ENCODE data around the gene PLD1.
"Not testable (repeated sequence)": the region's sequence is repeated elsewhere in the genome, so short reads cannot be mapped to it uniquely, and the experiment has no call there.

Gene PLD1

DNA sequence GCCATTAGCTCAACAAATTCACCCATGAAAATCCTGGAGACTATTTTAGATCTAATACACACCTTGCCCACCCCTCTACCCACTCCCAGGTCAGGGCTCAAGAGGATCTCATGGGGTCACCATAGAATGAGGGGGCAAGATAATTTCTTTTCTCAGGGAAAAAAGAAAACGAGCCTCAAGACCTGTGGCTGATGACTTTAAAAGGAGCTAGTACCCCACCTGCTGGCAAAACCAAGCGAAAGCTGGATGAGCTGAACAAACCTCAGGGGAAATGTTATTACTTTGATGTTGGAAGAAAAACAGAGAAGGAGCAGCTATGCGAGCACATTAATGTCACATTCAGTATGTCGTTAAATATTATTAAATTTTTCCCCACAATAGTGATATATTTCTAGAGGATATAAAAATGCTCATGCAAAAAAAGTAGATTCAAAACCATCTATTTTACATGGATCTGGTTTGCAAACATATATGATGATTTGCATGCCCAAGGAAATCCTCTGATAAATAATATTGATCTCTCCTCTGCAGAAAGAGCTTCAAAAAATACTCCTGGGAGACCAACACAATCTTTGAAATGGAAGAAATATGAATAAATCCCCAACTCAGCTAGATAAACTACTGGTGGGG, 37.7 kb downstream of the PLD1 start:
- DNase-seq (ENCODE audit: low read depth in 2 of 2), result peak in 1 of 2 donors; percentile 23

DNA sequence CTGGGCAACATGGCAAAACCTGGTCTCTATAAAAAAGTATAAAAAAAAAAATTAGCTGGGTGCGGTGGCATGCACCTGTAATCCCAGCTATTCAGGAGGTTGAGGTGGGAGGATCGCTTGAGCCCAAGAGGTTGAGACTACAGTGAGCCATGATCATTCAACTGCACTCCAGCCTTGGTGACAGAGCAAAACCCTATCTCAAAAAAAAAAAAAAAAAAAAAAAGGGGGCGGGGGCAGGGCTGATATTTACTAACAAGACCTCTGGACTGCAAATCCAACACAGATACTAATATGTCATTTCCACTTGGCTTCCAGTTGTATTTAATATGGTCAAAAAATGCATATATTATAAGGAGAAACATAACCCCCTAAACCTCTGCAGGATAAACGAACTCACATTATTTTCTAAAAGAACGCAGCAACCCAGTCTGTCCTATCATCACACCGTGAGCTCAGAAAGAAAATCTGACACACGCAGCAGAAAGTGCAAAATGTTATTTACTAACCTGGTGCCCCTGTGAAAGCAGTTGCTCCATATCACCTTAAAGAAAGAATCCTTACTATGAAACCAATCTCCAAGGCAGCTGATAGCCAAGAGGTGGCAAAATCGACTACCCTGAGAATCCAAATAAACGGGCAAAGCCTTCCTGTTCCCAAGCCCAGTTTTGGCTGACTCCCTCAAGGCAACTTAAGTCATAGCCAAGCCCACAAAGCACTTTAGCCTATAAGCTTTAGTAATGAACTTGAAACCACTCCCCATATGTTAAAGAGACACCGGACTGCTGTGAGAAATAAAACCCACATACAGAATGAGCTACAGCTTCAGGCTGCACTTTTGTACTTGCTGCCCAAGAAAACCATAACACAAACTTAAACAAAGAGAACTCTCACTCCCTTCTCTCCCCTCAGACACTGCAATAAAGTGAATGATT, 39.3 kb downstream of the PLD1 start:
- DNase-seq (ENCODE audit: low read depth in 2 of 2), result no peak

DNA sequence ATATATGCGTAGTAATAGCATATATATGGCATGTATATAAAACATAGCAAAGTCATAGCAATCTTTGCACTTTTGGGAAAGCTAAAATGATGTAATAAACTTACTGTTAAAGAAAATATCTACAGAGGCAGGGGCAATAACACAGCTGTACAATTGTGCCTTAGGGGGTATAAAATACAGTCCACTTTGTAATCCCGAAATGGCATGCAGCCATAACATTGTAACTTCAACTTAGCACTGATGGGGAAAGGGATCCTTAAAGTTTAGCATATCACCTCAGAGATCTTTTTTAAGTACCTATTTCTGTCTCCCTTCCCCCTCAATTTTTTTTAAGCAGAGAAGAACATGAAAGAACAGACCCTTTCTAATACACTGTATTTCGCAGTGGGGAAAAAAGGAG, 40.8 kb downstream of the PLD1 start:
- no peak for DNase-seq (ENCODE audit: low read depth in 2 of 2)

DNA sequence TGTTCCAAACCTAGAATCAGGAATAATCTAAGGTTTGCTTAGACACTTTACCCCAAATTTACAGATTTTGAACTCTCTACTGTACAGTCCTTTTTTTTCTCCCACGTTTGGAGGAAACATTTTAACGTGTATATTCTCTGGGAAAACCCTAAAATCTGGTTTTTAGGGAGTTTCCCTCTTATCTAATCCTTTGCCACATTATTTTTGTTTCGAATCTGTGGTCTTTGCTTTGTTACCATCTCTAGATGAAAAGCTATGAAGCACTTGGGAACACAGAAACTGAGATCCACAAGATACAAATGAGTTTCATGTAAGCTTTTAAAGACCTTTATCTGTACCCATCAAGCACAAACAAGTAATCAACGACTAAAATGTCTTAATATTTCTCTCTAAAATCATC, 41.3 kb downstream of the PLD1 start:
- no peak for DNase-seq (ENCODE audit: low read depth in 2 of 2)

DNA sequence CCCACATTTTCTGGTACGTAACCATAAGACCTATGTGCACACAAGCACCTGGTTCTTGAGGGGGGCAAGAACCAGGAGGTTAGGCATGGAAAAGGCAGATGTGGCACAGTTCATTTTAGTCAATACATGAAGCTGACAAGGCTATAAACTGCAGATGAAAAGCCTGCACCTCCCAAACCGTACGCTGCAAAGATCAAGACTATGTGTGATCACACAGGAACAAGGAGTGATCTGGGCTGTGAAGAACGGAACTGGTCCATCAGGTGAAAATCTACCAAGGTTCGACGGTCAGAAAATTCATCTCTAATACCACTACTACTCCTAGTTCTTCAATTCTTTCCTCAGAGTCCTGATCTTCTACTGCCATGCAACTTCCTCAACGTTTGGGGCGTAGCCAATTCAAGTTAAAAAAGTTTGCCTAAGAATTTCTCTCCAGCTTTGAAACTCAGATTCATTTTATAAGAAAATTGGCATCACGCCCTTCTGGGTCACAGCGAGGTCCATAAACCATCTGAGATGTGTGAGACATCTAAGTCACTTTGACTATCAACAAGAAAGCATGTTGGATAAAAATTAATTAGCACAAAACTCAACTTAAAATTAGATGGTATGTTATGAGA, 41.9 kb downstream of the PLD1 start:
- no peak for DNase-seq (ENCODE audit: low read depth in 2 of 2)

DNA sequence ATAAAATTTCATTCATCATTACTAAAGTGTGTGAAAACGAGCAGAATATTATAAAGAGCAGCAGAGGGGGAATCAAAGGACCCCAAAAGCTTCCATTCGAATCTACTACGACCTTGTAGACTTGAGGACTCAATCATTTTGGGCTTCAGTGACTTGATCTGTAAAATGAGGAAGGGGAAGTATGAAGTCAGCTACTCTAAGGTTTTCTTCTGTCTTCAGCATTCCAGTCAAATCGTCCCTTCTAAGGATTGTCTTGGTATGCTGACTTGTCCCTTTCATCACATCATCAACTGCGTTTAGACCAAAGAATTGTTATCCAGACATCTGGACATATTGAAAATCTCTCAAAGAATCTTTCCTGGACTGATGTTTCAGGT, 44.8 kb downstream of the PLD1 start:
- no peak for DNase-seq (ENCODE audit: low read depth in 2 of 2)

DNA sequence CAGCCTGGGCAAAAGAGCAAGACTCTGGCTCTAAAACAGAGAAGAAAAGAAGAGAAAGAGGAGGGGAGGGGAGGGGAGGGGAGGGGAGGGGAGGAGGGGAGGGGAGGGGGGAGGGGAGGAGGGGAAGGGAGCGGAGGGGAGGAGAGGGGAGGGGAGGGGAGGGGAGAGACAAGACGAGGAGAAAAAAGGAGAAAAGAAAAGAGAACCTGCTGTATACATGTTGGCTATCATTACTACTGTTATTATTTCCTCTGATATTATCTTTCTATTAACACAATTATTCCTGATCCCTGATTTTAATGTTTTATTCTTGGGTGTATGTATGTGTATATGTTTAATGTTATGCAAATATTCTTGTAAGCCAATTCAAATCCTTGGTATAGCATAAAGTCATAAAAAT, 46.9 kb downstream of the PLD1 start:
- no peak for DNase-seq (ENCODE audit: low read depth in 2 of 2)

DNA sequence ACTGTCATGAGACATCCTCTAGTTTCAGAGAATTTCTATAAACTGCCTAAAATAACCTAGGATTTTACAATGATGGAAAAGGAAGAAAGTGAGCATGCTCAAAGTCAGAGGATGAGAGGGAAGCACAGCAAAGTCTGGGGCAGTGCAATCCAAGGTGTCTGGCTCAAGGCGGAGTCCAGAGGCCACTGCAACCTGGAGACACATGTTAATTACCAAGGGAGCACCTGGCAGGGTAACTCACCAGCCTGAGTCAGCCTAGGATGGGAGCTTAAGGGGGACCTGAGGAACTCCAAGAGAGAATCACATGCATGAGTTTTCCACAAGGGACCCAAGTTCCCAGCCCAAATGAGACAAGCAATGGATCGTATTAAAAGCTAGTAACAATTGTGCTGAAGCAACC, 49.8 kb downstream of the PLD1 start:
- no peak for DNase-seq (ENCODE audit: low read depth in 2 of 2)

DNA sequence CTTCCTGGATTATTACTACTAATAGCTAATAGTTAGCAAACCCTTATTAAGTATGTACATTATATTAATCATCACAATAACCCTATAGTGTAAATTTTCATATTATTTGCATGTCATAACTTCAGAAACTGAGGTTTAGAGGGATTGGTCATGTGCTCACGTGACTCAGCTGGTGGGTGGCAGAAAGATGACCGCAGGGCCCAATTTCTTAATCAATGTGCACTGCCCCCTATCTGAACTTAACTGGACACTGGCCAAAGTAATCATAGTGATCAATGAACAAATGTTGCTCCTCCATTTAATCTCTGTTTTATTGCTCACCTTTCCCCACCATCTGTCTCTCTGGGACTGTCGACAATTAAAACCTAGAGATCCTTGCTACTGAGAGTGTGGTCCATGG, 52.2 kb downstream of the PLD1 start:
- DNase-seq (ENCODE audit: low read depth in 2 of 2), result no peak

DNA sequence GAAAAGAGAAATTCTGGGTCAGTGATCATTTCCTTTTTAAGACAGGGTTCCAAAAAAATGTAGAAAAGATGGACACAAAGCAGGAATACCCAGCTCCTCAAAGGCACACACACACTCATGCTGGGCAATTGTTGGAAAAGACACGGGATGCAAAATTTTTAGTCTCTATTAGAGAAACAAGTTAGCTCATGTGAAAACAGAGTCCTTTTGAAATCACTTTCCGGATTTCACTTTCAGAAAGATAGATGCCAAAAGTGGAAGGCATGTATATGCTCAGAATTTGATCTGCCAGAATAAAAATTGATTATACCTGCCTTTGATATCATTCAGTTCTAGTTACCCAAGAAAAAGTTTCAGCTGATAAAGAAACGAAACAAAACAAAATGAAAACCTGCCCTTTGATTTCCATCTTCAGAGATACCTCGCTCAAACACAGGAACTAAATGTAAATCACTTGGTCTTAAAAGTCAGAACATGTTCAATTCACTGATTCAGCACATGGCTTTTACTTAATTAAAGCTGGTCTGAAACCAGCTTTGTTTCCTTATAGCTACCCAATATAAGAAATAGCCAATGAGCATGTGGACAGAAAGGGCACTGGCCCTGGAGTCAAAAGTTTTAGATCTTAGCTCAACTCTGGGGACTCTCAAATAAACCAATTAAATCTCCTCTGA, 52.8 kb downstream of the PLD1 start:
- no peak for DNase-seq (ENCODE audit: low read depth in 2 of 2)

DNA sequence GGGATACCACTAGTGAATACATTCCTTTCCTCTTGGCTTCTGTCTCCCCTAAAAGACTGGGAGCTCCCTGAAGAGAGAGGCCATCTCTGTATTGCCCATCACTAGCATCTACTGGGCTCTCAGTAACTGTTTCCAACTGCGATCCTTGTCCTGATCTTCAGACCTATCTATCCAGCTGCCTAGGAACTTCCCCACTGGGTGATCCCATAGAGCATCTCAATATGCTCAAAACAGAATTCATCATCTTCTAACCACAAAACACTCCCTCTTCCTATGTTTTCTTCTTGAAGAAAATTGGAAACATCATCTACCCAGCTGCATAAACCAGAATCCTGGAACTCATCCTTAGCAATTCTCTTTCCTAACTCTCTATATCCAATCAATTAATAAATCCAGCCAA, 54.6 kb downstream of the PLD1 start:
- no peak for DNase-seq (ENCODE audit: low read depth in 2 of 2)

DNA sequence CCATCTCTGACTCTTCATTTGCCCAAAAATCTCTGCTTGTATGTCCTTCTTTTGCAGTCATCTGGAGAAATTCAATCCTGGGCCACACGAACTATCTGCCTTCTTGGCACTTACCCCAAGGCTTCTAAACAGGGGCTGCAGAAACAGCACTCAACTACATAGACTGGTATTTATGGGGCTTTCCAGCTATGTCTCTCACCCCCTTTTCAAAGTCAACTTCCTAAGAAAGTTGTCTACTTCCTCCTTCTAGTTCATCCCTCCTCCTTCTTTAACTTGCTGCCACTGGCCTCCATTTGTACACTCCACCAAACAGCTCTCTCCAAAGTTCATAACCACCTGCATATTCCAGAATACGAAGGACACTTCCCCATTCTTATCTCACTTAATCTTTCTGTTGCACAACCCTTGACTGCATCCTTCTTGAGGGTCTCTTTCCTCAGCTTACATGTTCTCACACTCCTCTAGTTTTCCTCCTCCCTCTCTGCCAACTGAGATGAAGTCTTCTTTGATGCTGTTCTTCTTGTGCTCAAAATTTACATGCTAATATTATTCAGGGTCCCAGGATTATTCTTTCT, 55.2 kb downstream of the PLD1 start:
- DNase-seq (ENCODE audit: low read depth in 2 of 2), result no peak

DNA sequence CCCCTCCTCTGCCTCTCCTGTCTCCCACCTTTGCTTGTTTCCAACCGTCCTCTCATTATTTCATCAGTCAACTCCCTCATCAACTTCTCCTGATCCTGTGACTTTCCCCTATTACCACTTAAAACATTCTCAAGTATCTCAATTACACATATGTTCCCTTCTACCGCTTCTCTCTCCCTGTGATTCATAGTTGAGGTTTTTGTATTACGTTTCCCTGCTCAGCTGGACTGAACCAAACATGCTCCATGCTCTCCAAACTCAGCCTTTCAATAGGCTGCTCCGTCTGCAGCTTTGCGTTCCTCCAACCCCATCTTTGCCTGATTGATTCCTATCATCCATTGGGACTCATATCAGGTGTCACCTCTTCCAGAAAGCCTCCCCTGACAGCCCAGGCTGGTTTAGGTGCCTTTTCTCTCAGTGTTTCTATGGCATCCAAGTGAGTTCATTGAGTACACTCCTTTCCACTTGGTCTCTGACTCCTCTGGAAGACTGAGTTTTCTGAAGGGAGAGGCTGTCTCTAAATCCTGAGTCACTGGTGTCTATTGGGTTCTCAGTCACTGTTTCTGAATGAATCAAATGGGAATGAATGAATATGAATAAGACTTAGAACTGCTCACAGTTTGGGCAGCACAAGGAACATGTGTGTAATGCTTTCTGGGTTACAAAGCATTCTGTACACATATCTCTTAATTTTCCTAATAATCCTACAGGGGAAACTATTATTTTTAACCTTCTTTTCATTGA, 56.4 kb downstream of the PLD1 start:
- no peak for DNase-seq (ENCODE audit: low read depth in 2 of 2)

DNA sequence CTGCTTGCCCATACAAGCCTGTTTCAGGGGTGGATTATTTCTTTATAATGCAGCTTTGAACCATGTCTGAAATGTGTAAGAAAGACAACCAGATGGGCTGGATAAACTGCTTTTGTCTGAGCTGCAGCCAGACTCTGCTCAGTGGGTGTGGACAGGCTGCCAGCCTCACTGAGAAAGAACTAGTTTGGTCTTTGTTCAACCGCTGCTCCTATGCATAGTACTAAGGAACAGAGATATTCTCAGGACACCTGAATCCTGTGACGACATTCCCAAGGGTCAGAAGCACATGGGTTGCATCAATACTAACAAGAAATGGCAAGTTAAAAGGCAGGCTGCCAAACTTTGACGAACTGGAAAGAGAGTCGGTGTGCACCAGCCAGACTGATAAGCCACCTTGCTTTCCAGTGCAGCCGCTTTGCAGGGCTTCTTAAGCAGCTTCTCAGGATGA, 57.2 kb downstream of the PLD1 start:
- DNase-seq (ENCODE audit: low read depth in 2 of 2), result no peak

DNA sequence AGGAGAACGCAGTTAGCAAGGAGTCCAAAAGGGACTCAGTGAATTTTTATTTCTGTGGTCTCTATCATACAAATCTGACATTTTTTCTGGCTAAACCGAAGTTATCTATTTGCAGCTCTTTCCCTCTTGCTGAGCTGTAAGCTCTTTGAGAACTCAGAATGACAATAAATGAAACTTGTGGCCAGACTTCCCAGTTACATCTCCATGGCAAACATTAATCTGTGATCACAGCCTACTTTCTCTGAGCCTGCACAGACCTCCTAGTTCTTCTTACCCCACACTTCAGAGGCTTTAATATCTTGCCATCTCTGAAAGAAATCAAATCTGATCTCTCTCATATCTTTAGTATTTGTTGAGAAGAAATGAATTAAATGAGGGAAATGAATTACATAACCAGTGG, 58.0 kb downstream of the PLD1 start:
- DNase-seq (ENCODE audit: low read depth in 2 of 2), result no peak

DNA sequence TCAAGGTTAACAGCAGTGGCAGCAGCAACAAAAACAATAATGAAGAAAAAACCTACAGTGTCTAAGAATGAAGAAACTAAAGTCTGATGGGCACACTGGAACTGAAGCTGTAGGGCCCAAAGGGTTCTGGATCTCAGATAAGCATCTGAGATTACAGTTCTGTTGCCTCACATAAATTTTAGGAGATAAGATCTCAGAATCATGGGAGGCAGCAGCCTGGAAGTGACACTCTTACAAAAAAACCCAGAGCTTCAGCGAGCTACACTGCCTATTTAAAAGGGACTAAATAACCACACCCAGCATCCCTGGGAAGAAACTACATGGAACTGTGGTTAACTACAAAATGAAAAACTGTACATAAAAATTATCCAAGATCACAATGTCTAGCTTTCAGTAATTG, 61.2 kb downstream of the PLD1 start:
- no peak for DNase-seq (ENCODE audit: low read depth in 2 of 2)

DNA sequence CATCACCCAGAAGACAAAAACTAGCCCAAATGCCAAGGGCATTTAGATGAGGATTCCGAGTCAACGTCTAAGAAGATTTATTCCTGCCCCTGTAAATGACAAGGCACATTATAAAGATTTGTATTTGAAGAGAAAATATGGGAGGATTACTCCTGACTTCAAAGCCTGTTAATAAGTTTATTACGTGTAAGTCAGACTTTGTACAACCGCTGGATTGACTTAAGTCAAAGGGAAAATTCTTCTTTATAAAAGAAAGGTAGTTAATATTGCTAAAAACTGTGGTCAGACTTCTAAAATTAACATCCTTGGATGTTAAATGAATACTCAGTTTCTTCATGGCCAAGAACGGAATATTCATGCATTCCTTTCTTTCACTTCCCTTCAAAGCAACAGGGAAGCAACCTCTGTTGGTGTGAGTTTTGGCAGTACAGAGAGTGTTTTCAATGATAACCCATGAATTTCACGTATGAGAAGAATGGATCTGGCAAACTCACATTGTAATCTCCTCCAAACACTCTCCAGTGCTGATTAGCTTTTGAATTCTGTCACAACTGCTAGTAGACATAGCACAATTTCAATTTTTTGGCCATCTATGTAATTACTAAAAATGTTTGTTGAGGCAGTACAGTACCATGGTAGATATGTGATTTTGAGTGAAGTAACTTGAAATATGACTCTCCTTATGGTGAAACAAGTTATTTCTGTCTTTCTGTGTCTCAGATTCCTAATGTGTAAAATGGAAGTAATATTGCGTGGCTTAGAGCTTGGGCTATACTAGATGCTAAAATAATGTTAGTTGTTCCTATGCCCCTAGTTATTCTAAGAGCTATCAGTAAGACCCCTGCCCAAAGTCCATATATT, 62.0 kb downstream of the PLD1 start:
- no peak for DNase-seq (ENCODE audit: low read depth in 2 of 2)

DNA sequence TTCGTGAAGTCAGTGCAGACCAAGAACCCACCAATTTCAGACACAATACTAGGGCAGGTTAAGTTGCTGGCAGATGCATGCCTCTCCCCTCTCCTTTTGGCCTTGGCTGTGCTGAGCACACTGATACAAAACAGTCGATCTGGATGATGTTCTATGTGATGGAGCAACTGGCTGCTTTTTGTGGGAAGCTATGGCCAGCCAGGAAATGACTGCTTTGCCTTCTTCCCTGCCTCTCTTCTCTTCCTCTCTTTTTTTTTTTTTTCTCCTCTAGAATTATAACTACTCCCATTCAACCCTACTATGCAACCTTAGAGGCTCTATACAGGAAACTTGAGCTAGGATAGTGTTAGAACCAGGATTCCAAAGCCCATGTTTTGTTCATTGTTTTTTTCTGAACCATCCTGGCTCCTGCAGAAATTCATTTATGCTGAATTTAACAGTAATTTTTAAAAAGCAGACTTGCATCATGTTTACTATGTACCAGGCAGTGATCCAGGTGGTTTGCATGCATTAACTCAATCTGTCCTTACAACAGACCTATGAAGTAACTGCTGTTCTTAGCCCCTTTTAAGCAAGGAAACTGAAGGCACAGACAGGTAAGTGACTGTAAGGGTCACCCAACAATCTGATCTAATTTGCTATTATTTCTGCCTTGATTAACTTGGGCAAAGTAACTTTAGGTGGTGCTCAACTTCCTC, 62.9 kb downstream of the PLD1 start:
- DNase-seq (ENCODE audit: low read depth in 2 of 2), result no peak

DNA sequence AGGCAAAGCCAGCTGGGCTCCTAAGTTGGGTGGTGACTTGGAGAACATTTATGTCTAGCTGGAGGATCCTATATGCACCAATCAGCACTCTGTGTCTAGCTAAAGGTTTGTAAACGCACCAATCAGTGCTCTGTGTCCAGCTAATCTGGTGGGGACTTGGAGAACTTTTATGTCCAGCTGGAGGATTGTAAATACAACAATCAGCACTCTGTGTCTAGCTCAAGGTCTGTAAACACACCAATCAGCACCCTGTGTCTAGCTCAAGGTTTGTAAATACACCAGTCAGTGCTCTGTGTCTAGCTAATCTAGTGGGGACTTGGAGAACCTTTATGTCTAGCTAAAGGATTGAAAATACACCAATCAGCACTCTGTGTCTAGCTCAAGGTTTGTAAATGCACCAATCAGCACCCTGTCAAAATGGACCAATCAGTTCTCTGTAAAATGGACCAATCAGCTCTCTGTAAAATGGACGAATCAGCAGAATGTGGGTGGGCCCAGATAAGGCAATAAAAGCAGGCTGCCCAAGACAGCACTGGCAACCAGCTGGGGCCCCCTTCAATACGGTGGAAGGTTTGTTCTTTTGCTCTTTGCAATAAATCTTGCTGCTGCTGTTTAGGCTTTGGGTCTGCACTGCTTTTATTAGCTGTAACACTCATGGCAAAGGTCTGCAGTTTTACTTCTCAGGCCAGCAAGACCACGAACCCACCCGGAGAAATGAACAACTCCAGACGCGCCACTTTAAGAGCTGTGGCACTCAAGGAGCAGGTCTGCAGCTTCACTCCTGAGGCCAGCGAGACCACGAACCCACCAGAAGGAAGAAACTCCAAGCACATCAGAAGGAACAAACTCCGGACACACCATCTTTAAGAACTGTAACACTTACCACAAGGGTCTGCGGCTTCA, 63.7 kb downstream of the PLD1 start:
- not testable (repeated sequence) for DNase-seq (ENCODE audit: low read depth in 2 of 2)
